ENCODE measurements around the gene PLCB1. TPM values are rescaled to one million over a fixed set of nuclear protein-coding genes. Genes with fewer than 3 reads are reported as not detected.

The PLCB1 gene
- total RNA-seq, 4 donors from 2014 or later: 13.5 to 110 (median 30.4) TPM

- Histone ChIP-seq H3K27ac (no peak overlapping the region), H3K27me3 (no peaks in the 10 kb centered on the region), H3K4me3 (no peak overlapping the region), H3K9me3 (no peaks in the 10 kb centered on the region), H3K4me1 (no peaks in the 10 kb centered on the region), H3K36me3 (no peaks in the 10 kb centered on the region)
- no peak for TF ChIP-seq CTCF (IDR thresholded peaks at IDR 0.05)
- no peak for DNase-seq
- intact Hi-C loops (cut with DNase I; ENCODE audit: low total_unique reads): no loop called here
These were observed 183.8 kb downstream of the PLCB1 start for GRCh38 chr20:8315639-8316573.

- Histone ChIP-seq H3K4me1 (no peaks in the 10 kb centered on the region), H3K36me3 (no peaks in the 10 kb centered on the region), H3K27ac (no peak overlapping the region), H3K27me3 (no peaks in the 10 kb centered on the region), H3K4me3 (no peak overlapping the region), H3K9me3 (no peaks in the 10 kb centered on the region)
- no peak for DNase-seq
- TF ChIP-seq CTCF (IDR thresholded peaks at IDR 0.05): no peak
- TF ChIP-seq POLR2A (IDR thresholded peaks at IDR 0.05): no peak
- intact Hi-C loops (cut with DNase I; ENCODE audit: low total_unique reads): no loop called here
These were observed 185.4 kb downstream of the PLCB1 start for GRCh38 chr20:8317448-8317847.

GRCh38 chr20:8318965-8319625 lies 187.0 kb downstream of the PLCB1 start:
- H3K36me3 ChIP-seq: no peaks in the 10 kb centered on the region
- DNase-seq: no peak
- H3K9me3 ChIP-seq: no peaks in the 10 kb centered on the region
- no peak for TF ChIP-seq CTCF (IDR thresholded peaks at IDR 0.05)
- H3K27ac ChIP-seq: no peak overlapping the region
- no peaks in the 10 kb centered on the region for H3K4me1 ChIP-seq
- intact Hi-C loops (cut with DNase I; ENCODE audit: low total_unique reads): no loop called here
- no peak overlapping the region for H3K4me3 ChIP-seq
- H3K27me3 ChIP-seq: no peaks in the 10 kb centered on the region

GRCh38 chr20:8320306-8320705 lies 188.2 kb downstream of the PLCB1 start:
- no peak for DNase-seq
- H3K27me3 ChIP-seq: no peaks in the 10 kb centered on the region
- no peak overlapping the region for H3K27ac ChIP-seq
- no peaks in the 10 kb centered on the region for H3K9me3 ChIP-seq
- H3K36me3 ChIP-seq: no peaks in the 10 kb centered on the region
- no peaks in the 10 kb centered on the region for H3K4me1 ChIP-seq
- intact Hi-C loops (cut with DNase I; ENCODE audit: low total_unique reads): no loop called here
- no peak overlapping the region for H3K4me3 ChIP-seq
- TF ChIP-seq POLR2A (IDR thresholded peaks at IDR 0.05): no peak
- no peak for TF ChIP-seq CTCF (IDR thresholded peaks at IDR 0.05)

GRCh38 chr20:8321001-8321400 lies 188.9 kb downstream of the PLCB1 start:
- no peak overlapping the region for H3K27ac ChIP-seq
- no peak for DNase-seq
- H3K27me3 ChIP-seq: no peaks in the 10 kb centered on the region
- intact Hi-C loops (cut with DNase I; ENCODE audit: low total_unique reads): no loop called here
- H3K9me3 ChIP-seq: no peaks in the 10 kb centered on the region
- H3K4me1 ChIP-seq: no peaks in the 10 kb centered on the region
- H3K4me3 ChIP-seq: no peak overlapping the region
- no peak for TF ChIP-seq CTCF (IDR thresholded peaks at IDR 0.05)
- TF ChIP-seq POLR2A (IDR thresholded peaks at IDR 0.05): no peak
- H3K36me3 ChIP-seq: no peaks in the 10 kb centered on the region

All from uterus (tissue), 4 donors.